HepG2 (cell line): Measurements from ENCODE around the gene VAX1. TPM values are rescaled to one million over a fixed set of nuclear protein-coding genes. Genes with fewer than 3 reads are reported as not detected.

Source experiments
- ATAC-seq: fragments of 200-7000 bp; cut with Tn5 transposase; 3 replicates; pipeline ENCODE4 v1.9.1; 2020; ENCODE audit warnings: mild to moderate bottlenecking, moderate library complexity
- BruUV-seq: library from RNA; stranded (reverse); fragments of 400-500 nt; replicated peaks from 2 replicates; lab custom pipeline; 2021; lab: Mats Ljungman, UMichigan
- CTCF ChIA-PET: fragments of 300-600 bp; formaldehyde crosslinking; extraction: SDS; loops from one replicate; lab custom pipeline; 2021; ENCODE audit warnings: low total read pairs, inconsistent platforms, low intra/inter-chr PET ratio; lab: Yijun Ruan, JAX
- POLR2A ChIA-PET: fragments of 350-600 bp; sonication (Branson Sonifier 250); formaldehyde crosslinking; loops from one replicate; lab custom pipeline; 2020; ENCODE audit warnings: antibody characterized with exemption, inconsistent platforms; lab: Yijun Ruan, JAX
- DNase-seq: peaks from one replicate; pipeline ENCODE4 v3.0.0-alpha.2; 2015; ENCODE audit warnings: low spot score
- FAIRE-seq: peaks from 3 replicates; lab custom pipeline; 2011; peaks lifted over from hg19 to GRCh38; lab: Jason Lieb, UNC
- H2AFZ ChIP-seq: one replicate; pipeline ENCODE4 v1.6.1; 2011; ENCODE audit warnings: low read length, inconsistent platforms
- H3K27ac ChIP-seq: fragments of 300-600 bp; 3 replicates; pipeline ENCODE4 v1.8.0; 2011; ENCODE audit warnings: mixed run types, mild to moderate bottlenecking, mixed read lengths, low read length, inconsistent platforms; ENCODE audit not compliant: insufficient read depth; ENCODE audit errors: extremely low read length
- H3K27me3 ChIP-seq, 2 experiments: fragments of 200-600 bp in 1 of 2; 2 replicates in 1 of 2; 3 replicates in 1 of 2; pipeline versions ENCODE4 v1.6.0 to v1.8.0; 2011; ENCODE audit warnings: low read length in 2 of 2, mild to moderate bottlenecking in 2 of 2, moderate library complexity in 2 of 2, inconsistent platforms in 1 of 2; ENCODE audit not compliant: insufficient read depth in 2 of 2, control insufficient read depth in 1 of 2
- H3K36me3 ChIP-seq, 2 experiments: fragments of 200-600 bp in 1 of 2; replicated peaks in 1 of 2; 2 replicates in 1 of 2; 3 replicates in 1 of 2; pipeline versions ENCODE4 v1.5.1 to v1.8.0; 2011; ENCODE audit warnings: low read length in 2 of 2, inconsistent platforms in 1 of 2; ENCODE audit not compliant: insufficient read depth in 2 of 2, control insufficient read depth in 1 of 2
- H3K4me1 ChIP-seq: 2 replicates; pipeline ENCODE4 v1.5.1; 2012; ENCODE audit warnings: low read length, inconsistent platforms; ENCODE audit not compliant: insufficient read depth
- H3K4me2 ChIP-seq: 2 replicates; pipeline ENCODE4 v1.6.0; 2011; ENCODE audit warnings: low read depth, low read length, inconsistent platforms
- H3K4me3 ChIP-seq, 3 experiments: fragments of 200-600 bp in 1 of 3; sonication (generic), shearing (Covaris generic) in 1 of 3; replicated peaks in 1 of 3; 2 replicates each; pipeline ENCODE4 v1.5.1; 2011 to 2016; ENCODE audit warnings: low read length in 3 of 3, inconsistent platforms in 2 of 3, low read depth in 2 of 3, mild to moderate bottlenecking in 2 of 3, control low read depth in 1 of 3, mixed read lengths in 1 of 3; ENCODE audit not compliant: insufficient read depth in 1 of 3
- H3K79me2 ChIP-seq: one replicate; pipeline ENCODE4 v1.6.1; 2011; ENCODE audit warnings: low read length, inconsistent platforms; ENCODE audit not compliant: insufficient read depth
- H3K9ac ChIP-seq: 2 replicates; pipeline ENCODE4 v1.6.0; 2011; ENCODE audit warnings: mild to moderate bottlenecking, low read depth, low read length, inconsistent platforms; ENCODE audit not compliant: insufficient read depth
- H3K9me3 ChIP-seq: 2 replicates; pipeline ENCODE4 v1.5.1; 2012; ENCODE audit warnings: mild to moderate bottlenecking, low read length
- H4K20me1 ChIP-seq: 2 replicates; pipeline ENCODE4 v1.6.0; 2011; ENCODE audit warnings: inconsistent platforms, mild to moderate bottlenecking, low read length, moderate library complexity; ENCODE audit not compliant: insufficient read depth
- AGO1 ChIP-seq: fragments of 200-400 bp; formaldehyde crosslinking; IDR thresholded peaks from 2 replicates; pipeline ENCODE4 v1.6.1; 2017; ENCODE audit warnings: mild to moderate bottlenecking, low read depth, low read length, moderate library complexity; ENCODE audit not compliant: poor library complexity, severe bottlenecking
- BCLAF1 ChIP-seq: fragments of 450-650 bp; IDR thresholded peaks from 2 replicates; pipeline ENCODE4 v1.6.1; 2017; ENCODE audit warnings: mild to moderate bottlenecking
- CENPX ChIP-seq: sonication (generic); formaldehyde crosslinking; IDR thresholded peaks from 2 replicates; pipeline ENCODE4 v1.9.0; 2021; ENCODE audit warnings: mild to moderate bottlenecking, missing genetic modification reagents, moderate library complexity
- ERF ChIP-seq: IDR thresholded peaks from 2 replicates; pipeline ENCODE4 v1.6.1; 2018; ENCODE audit warnings: missing biosample characterization, missing genetic modification reagents
- FOXA3 ChIP-seq: IDR thresholded peaks from 2 replicates; pipeline ENCODE4 v1.6.1; 2016; ENCODE audit warnings: missing genetic modification reagents, missing compliant biosample characterization
- GABPA ChIP-seq, 2 experiments: IDR thresholded peaks; 2 replicates each; pipeline ENCODE4 v1.6.1; 2011 to 2016; ENCODE audit warnings: low read depth in 2 of 2, low read length in 1 of 2, missing biosample characterization in 1 of 2, missing genetic modification characterization in 1 of 2
- MNT ChIP-seq: fragments of 450-650 bp; IDR thresholded peaks from 2 replicates; pipeline ENCODE4 v1.6.1; 2016
- POLR2AphosphoS5 ChIP-seq: IDR thresholded peaks from 2 replicates; pipeline ENCODE4 v1.6.1; 2012; ENCODE audit warnings: low read depth, low read length
- REPIN1 ChIP-seq: sonication (generic); formaldehyde crosslinking; IDR thresholded peaks from 2 replicates; pipeline ENCODE4 v1.8.0; 2022; ENCODE audit warnings: missing genetic modification reagents, low read depth, mild to moderate bottlenecking, borderline replicate concordance
- RXRA ChIP-seq: sonication (generic); formaldehyde crosslinking; IDR thresholded peaks from 2 replicates; pipeline ENCODE4 v1.5.1; 2020; ENCODE audit warnings: missing genetic modification reagents
- SETDB1 ChIP-seq: sonication (generic); formaldehyde crosslinking; IDR thresholded peaks from 2 replicates; pipeline ENCODE4 v1.5.1; 2020; ENCODE audit warnings: missing genetic modification reagents, mild to moderate bottlenecking, borderline replicate concordance
- TBP ChIP-seq: sonication (generic); formaldehyde crosslinking; IDR thresholded peaks from 2 replicates; pipeline ENCODE4 v1.5.0; 2020; ENCODE audit warnings: missing genetic modification reagents
- ZBTB8A ChIP-seq: sonication (generic); formaldehyde crosslinking; IDR thresholded peaks from 2 replicates; pipeline ENCODE4 v1.4.0; 2020; ENCODE audit warnings: mild to moderate bottlenecking, low read depth, missing genetic modification reagents, borderline replicate concordance
- ZNF180 ChIP-seq: sonication (generic); formaldehyde crosslinking; IDR thresholded peaks from 2 replicates; pipeline ENCODE4 v1.4.0; 2020; ENCODE audit warnings: low read depth, missing genetic modification reagents, borderline replicate concordance
- ZNF207 ChIP-seq: fragments of 450-650 bp; IDR thresholded peaks from 2 replicates; pipeline ENCODE4 v1.6.1; 2016; ENCODE audit warnings: antibody characterized with exemption, borderline replicate concordance
- ZNF337 ChIP-seq: sonication (generic); formaldehyde crosslinking; IDR thresholded peaks from 2 replicates; pipeline ENCODE4 v1.5.1; 2020; ENCODE audit warnings: missing genetic modification reagents, low read depth, mild to moderate bottlenecking, borderline replicate concordance
- ZNF720 ChIP-seq: sonication (generic); formaldehyde crosslinking; IDR thresholded peaks from 2 replicates; pipeline ENCODE4 v1.4.0; 2020; ENCODE audit warnings: missing genetic modification reagents
- WGBS: methylation state at CpG from one replicate; pipeline ENCODE4 v1.1.6; 2017; ENCODE audit warnings: low lambda C conversion rate; 5-methylcytosine and 5-hydroxymethylcytosine counted together
- in situ Hi-C: cut with HindIII; loops from 2 replicates; pipeline ENCODE4 v1.10.0; 2017; ENCODE audit warnings: low pct_unique_long_range_greater_than_20kb; ENCODE audit not compliant: extremely low pct_ligation_motif_present
- intact Hi-C: fragments of 100-400 bp; cut with micrococcal nuclease; formaldehyde crosslinking; loops from one replicate; pipeline ENCODE4 v1.10.0; 2022; ENCODE audit not compliant: unreplicated experiment
- polyA plus RNA-seq, 8 experiments: library from polyadenylated mRNA; depleted of rRNA in 3 of 8; stranded (reverse) in 7 of 8; unstranded in 1 of 8; fragments of >200 nt; fragmentation: Illumina TruSeq in 4 of 8; extraction: Trizol in 4 of 8; gene quantifications; 2 replicates each; pipeline versions ENCODE4 v1.2.1 to v1.2.3, GENCODE V29; 2011 to 2016; ENCODE audit warnings: low read depth in 4 of 8, missing spikeins in 1 of 8, mixed read lengths in 1 of 8; ENCODE audit not compliant: insufficient read depth in 1 of 8
- total RNA-seq, 5 experiments: library from RNA; depleted of rRNA; stranded (reverse); fragments of >200 nt; fragmentation: Illumina TruSeq; extraction: Trizol; gene quantifications; 2 replicates each; pipeline ENCODE4 v1.2.3, GENCODE V29; 2016; ENCODE audit warnings: low read depth in 1 of 5
- TF ChIP-seq, protein P1 (sequence below): sonication (generic); formaldehyde crosslinking; IDR thresholded peaks from 2 replicates; pipeline ENCODE4 v1.5.0; 2020; ENCODE audit warnings: missing genetic modification reagents, mild to moderate bottlenecking, borderline replicate concordance

Gene VAX1
- total and polyA plus RNA-seq, 2 of the 13 experiments (the other 11 are each of a cell fraction or from before 2014, with no cell fraction given): not detected

- no peak for TF ChIP-seq BCLAF1
- TF ChIP-seq GABPA (IDR thresholded peaks at IDR 0.05; ENCODE audit: low read depth, low read length): no peak
- no peak for TF ChIP-seq GABPA (CRISPR knock-in tag; IDR thresholded peaks at IDR 0.05; ENCODE audit: low read depth)
- TF ChIP-seq, protein P1, sequence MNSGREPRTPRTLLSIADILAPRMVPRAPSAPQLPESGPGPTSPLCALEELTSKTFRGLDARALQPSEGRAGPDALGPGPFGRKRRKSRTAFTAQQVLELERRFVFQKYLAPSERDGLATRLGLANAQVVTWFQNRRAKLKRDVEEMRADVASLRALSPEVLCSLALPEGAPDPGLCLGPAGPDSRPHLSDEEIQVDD (CRISPR knock-in tag): no peak
- no peak for TF ChIP-seq CENPX (CRISPR knock-in tag)
- TF ChIP-seq POLR2AphosphoS5: no peak
- TF ChIP-seq REPIN1 (CRISPR knock-in tag): no peak
- TF ChIP-seq FOXA3 (CRISPR knock-in tag): no peak
- TF ChIP-seq ERF: no peak
- TF ChIP-seq TBP (CRISPR knock-in tag): no peak
- TF ChIP-seq RXRA (CRISPR knock-in tag): no peak
- TF ChIP-seq ZNF207: no peak
- TF ChIP-seq ZBTB8A (CRISPR knock-in tag): no peak
These were observed 14.6 kb upstream of the VAX1 start (continued) for GRCh38 chr10:117152668-117153067.

GRCh38 chr10:117148284-117148683 is 10.2 kb upstream of the VAX1 start:
- ChIA-PET POLR2A (no interaction called here), CTCF (no interaction called here)
- Histone ChIP-seq H4K20me1 (no peaks in the 10 kb centered on the region), H3K4me2 (no peak overlapping the region), H3K4me3 (no peak overlapping the region), H3K36me3 (no peaks in the 10 kb centered on the region), H3K9ac (no peak overlapping the region), H3K27me3 (no peaks in the 10 kb centered on the region; a peak in 2 of 5 replicates), H3K27ac (no peak overlapping the region), H3K4me1 (no peaks in the 10 kb centered on the region), H2AFZ (no peak overlapping the region), H3K9me3 (peaks cover 10% of the 10 kb centered on the region), H3K79me2 (no peaks in the 10 kb centered on the region)
- in situ Hi-C loops (no loop called here), intact Hi-C loops (no loop called here)
- FAIRE-seq: no peak
- DNase-seq: no peak
- ATAC-seq: no peak
- WGBS: 34% methylated on average over 3 of the region's 3 CpGs
- BruUV-seq: no TSS peak
- no peak for TF ChIP-seq AGO1
- TF ChIP-seq ZNF720: no peak
- TF ChIP-seq ZNF337 (CRISPR knock-in tag): no peak
- no peak for TF ChIP-seq MNT
- no peak for TF ChIP-seq ZNF180 (CRISPR knock-in tag)
- no peak for TF ChIP-seq SETDB1 (CRISPR knock-in tag)
